Stimulated activated CD4-positive, alpha-beta T cell treated with anti-CD3 and anti-CD28 coated beads, Interleukin-2, amount 100 ng/mL, for 24 hours (primary cell): ENCODE measurements around the gene RASGRP2.

ENCODE experiments used
- DNase-seq, 2 donors: peaks; one replicate each; pipeline ENCODE4 v3.0.0-alpha.2; 2020

Gene RASGRP2

GRCh38 chr11:64755681-64756361 is 11.9 kb upstream of the RASGRP2 start:
- DNase-seq: no peak

- DNase-seq: no peak
Observed at GRCh38 chr11:64754919-64755662, 11.1 kb upstream of the RASGRP2 start.

- no peak for DNase-seq
Observed at GRCh38 chr11:64754124-64754918, 10.4 kb upstream of the RASGRP2 start.

- DNase-seq: no peak
Observed at GRCh38 chr11:64753380-64754123, 9.6 kb upstream of the RASGRP2 start.

DNA sequence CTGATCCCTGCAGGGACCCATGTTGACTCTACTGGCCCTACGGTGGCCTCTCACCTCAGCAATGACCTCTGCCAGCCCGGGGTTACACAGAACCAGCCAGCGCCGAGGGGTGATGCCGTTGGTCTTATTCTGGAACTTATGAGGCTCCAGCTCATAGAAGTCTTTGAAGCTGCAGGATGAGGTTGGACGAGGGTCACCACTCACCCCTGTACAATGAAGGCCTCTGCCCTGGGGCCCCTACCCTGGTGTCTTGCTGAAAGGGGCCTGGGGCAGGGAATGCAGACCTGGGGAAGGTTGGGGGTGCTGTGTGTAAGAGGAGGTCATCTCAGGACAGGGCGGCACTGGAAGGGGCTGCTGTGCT is 9.1 kb upstream of the RASGRP2 start:
- no peak for DNase-seq

GRCh38 chr11:64752175-64752970 is 8.4 kb upstream of the RASGRP2 start:
- DNase-seq: no peak

- no peak for DNase-seq
Observed at GRCh38 chr11:64751580-64751979, 7.6 kb upstream of the RASGRP2 start.

DNA sequence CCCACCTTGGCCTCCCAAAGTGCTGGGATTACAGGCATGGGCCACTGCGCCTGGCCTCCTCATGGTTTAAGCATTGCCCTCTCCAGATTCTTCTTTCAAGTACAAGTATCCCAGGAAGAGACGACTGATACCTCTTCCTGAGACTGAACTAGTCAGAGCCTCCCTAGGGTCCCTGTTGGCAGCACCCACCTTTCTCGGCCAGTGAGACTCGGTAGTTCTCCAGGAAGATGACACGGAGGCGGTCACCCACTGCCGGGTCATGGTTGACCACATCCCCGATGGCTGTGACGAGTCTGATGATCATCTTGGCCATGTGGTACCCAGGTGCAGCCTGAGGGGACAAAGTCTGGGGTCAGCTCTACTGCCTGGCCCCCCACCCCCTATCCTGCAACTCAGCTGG is 7.2 kb upstream of the RASGRP2 start:
- DNase-seq: no peak

GRCh38 chr11:64750361-64751054 is 6.6 kb upstream of the RASGRP2 start:
- DNase-seq: no peak

DNA sequence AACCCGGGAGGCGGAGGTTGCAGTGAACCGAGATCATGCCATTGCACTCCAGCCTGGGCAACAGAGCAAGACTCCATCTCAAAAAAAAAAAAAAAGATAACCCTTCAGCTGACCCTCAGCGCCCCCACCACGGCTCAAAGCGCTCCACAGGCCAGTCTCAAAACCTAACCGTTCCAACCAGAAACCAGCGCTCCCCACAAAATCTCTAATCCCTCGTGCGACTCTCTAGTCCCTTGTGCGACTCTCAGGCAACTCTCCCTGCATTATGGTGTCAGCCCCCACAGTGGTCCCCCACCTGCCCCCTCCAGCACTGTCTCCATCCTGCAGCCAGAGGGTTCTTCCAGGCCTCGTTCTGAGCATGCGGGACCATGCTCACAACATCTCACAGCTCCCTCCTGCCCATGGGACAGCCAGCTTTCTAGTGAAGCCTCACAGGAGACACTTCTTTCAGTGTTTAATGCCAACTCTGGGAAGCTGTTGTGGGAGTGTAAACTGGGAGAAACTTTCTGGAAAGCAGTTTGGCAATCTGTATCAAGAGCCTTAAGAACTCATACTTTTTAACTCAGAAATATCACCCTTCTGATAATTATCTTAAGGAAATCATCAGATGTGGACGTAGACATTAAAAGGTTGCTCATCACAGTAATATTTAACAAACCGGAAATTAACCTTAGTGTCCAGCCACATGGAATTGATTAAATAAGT is 4.2 kb upstream of the RASGRP2 start:
- DNase-seq: no peak

DNA sequence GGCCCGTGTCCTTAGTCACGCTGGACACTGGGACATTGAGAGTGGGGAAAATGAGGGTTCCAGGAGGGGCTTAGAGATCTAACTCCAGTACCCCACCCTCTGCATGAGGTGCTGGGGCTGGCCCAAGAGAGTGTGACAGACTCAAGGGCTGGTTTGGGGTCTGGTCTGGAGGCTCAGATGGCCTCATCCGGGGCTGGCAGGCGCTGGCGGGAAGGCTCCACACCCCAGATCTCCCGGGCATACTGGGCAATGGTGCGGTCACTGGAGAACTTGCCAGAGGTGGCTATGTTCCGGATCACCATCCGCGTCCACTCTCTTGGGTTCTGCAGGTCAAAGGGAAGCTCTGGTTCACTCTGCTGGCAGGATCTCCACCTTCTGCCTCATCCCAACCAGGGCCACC is 2.5 kb upstream of the RASGRP2 start:
- no peak for DNase-seq

DNA sequence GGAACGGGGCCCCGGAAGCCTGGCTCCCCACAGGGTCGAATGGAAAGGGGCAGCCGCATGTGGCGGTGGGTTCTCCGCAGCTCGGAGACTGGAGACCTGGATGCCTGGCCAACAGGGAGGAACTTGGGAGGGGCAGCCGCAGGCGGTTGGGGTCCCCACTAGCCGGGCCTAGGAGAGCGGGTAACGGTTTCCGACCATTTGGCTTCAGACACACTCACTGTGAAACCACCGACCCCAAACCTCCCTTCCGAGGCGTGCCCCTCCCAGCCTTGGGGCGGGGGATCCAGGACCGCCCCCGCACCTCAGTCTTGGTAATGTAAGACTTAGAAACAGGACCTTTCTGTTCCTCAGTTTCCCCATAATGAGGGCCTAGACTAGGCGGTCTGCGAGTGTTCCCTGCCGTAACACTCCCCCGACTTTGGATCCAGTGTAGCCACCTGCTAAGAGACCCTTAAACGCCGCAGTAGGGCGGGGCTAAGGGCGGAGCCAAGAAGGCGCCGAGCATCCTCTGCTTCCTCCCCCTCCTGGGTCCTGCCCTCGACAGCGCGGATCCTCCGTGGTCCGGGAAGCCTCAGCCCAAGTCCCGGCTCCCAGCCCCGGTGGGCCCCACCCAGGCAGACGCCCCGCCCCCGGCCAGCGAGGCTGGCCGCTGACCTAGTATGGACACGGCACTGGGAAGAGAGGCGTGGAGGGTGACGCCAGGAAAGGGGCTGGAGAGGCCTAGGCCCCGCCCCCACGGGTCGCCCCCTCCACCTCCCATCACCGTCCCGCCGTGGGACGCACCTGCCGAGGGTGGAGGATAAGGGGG is 1.8 kb upstream of the RASGRP2 start:
- DNase-seq: peak; percentile 62 to 65

GRCh38 chr11:64745189-64745520 is 1.2 kb upstream of the RASGRP2 start:
- DNase-seq: peak; percentile 61 to 66

- DNase-seq: peak in 1 of 2 donors; percentile 38
Observed at GRCh38 chr11:64744544-64745188, 724 bp upstream of the RASGRP2 start.

GRCh38 chr11:64742889-64743590 is 902 bp downstream of the RASGRP2 start:
- peak; percentile 83 to 84 for DNase-seq

- peak; percentile 41 to 47 for DNase-seq
Observed at GRCh38 chr11:64742087-64742888, 1.7 kb downstream of the RASGRP2 start.

GRCh38 chr11:64741375-64742086 is 2.4 kb downstream of the RASGRP2 start:
- DNase-seq: no peak
